Measurements from ENCODE around the gene DACH1.

Gene DACH1

GRCh38 chr13:71477735-71478134 lies 389.3 kb downstream of the DACH1 start:
- no peak for DNase-seq

DNA sequence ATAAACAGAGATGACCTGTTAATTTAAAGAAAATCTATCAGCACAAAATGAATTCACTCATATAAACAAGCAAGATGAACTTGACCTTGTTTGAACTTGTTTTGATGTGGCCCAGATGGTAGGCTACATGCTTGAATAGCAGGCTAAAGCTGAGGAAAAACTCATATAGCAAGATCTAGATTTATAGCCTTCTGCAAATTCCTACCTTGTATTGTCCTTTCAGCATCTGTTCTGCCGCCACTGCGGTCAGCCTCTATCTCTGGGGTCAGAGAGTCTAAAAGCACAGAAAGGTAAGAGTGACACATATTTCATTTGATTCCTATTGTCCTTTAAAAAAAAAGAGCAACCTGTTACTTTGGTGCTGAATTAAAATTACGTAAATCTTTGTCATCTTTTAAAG lies 392.1 kb downstream of the DACH1 start:
- no peak for DNase-seq

GRCh38 chr13:71469626-71470025 lies 397.4 kb downstream of the DACH1 start:
- no peak for DNase-seq

DNA sequence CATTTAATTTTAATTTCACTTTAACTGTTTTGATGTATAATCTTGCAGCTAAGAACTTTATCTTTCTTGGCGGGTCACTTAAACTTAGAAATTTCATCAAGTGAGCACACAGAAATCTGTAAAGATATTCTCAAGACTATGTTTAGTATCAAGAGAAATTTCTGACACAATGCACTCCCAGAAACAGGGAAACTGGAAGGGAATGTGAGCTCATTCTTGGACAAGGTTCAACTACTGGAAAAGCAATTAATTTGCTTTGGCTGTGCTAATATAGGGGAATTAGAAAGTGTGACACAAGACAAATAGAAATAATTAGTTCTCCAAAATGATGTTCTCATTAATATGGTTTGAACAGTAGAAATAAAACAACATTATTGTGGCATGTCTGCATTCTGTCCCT lies 402.3 kb downstream of the DACH1 start:
- no peak for DNase-seq

GRCh38 chr13:71461892-71462291 lies 405.1 kb downstream of the DACH1 start:
- no peak for DNase-seq

- no peak for DNase-seq
These were observed 406.8 kb downstream of the DACH1 start for GRCh38 chr13:71460211-71460610.

DNA sequence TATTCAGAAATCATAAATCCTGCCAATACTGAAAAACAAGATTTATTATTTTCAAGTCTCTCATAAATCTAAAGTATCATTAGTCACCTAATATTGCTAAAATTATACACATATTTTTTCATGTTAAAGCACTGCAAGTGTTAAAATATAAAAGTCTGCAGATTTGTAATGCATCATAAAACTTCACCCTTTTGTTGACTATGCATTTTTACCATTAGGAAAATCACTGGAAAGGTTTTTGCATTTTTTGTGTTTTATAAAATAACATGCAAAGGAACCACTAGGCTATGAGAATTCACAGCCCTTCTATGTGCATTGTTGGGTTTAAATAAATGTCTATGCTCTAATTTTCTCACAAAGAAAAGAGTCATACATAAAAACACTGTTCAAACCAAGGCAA lies 407.3 kb downstream of the DACH1 start:
- no peak for DNase-seq

DNA sequence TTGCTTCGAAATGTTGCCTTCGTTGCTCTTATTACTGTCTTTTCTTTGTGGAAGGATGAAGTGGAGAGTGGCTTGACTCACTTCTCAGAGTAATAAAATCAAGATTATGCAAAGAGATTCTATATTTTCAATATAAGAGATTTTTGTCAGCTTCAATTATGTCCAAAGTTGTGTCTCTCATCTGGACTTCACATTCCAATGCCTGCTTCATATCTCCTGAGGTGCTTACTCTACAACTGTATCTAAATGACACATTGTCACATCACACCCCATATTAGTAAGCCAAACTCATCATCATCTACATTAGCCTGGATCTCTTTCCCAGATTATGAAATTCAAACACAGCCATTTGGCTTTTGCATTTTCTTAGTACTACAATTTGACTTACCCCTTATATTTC lies 409.4 kb downstream of the DACH1 start:
- no peak for DNase-seq

- no peak for DNase-seq
These were observed 410.9 kb downstream of the DACH1 start for GRCh38 chr13:71456136-71456535.

GRCh38 chr13:71454509-71454908 lies 412.5 kb downstream of the DACH1 start:
- no peak for DNase-seq

- DNase-seq = no peak
These were observed 418.8 kb downstream of the DACH1 start for GRCh38 chr13:71448080-71448630.

DNA sequence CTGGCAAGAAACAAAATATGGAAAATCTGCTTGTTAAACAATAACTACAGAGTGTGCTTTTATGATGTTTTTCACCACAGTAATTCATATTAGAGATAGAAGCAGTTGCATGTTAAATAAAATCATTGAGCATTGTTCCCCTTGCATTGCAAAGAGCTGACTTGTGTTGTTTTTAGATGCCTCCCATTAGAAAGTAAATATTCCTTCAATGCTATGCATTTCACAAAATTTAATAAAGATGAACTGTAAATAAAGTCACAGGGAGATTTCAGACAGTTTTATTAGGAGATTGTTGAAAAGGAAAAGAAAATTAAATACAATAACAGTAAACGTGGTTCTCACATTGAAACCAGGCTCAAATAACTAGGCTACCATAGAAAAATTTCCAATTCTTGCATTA lies 429.3 kb downstream of the DACH1 start:
- DNase-seq = no peak

DNA sequence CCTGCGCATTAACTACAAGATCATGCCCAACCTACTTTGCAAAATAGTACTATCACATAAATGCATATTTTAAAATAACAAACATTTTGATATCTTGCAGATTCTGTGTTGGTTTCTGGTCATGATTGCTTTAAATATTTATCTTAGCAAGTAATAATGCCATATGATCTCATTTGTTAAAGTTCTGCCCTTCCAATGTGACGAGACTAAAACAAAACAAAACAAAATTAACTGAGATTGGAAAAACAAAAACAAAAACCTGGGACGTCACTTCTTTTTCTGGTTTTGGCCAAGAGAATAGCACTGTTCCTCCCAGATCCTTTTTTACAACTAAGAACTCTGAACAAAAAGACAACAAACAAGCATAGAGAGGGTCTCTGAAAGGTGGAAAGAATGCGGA lies 436.3 kb downstream of the DACH1 start:
- DNase-seq = no peak

DNA sequence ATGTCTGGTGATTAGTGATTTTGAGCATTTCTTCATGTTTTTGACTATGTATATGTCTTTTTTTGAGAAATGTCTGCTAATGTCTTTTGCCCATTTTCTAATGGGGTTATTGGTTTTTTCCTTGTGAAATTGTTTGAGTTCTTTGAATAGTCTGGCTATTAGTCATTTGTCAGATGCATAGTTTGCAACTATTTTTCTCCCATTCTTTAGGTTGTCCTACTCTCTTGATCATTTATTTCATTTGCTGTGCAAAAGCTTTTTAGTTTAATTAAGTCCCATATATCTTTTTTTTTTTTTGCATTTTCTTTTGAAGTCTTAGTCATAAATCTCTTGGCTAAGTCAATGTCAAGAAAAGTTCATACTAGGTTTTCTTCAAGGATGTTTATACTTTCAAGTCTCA lies 449.8 kb downstream of the DACH1 start:
- no peak for DNase-seq

DNA sequence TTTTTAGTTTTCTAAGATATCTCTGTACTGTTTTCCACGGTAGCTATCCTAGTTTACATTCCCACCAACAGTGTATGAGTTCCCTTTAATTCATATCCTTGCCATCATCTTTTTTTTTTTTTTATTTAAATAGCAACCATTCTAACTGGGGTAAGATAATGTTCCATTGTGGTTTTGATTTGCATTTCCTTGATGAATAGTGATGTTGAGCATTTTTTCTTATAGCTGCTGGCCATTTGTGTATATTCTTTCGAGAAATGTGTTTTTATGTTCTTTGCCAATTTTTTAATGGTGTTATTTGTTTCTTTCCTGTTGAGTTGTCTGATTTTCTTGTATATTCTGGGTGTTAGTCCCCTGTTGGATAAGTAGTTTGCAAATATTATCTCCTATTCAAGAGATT lies 454.8 kb downstream of the DACH1 start:
- no peak for DNase-seq

GRCh38 chr13:71408416-71408815 lies 458.6 kb downstream of the DACH1 start:
- no peak for DNase-seq

DNA sequence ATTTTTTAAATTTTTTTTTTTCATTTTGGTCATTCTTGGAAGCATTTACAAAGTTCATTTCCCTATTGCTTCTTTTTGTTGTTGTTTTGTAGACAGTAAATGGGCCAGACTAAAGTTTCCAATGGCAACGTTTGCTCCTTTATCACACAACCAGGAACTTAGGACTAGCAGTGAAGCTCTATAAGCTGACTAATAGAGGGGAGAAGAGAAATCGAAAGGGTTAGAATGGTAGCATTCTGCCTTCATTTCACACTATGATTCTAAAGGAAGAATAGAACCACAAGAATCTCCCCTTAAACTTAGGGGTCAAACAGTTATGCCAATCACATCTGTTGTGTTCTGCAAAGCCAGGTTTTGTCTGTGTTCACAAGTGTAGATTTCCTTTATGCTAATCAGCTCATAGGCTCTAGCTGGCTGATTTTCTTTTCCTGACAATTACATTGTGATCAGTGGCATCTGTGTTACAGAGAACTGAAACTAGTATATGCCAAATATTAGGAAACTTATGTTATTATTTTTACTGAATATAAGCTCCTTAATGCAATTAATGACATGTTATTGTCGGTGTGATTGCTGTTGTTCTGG lies 467.3 kb downstream of the DACH1 start:
- DNase-seq = no peak

GRCh38 chr13:71396149-71396548 lies 470.9 kb downstream of the DACH1 start:
- no peak for DNase-seq

- DNase-seq = no peak
These were observed 472.0 kb downstream of the DACH1 start for GRCh38 chr13:71395053-71395452.

DNA sequence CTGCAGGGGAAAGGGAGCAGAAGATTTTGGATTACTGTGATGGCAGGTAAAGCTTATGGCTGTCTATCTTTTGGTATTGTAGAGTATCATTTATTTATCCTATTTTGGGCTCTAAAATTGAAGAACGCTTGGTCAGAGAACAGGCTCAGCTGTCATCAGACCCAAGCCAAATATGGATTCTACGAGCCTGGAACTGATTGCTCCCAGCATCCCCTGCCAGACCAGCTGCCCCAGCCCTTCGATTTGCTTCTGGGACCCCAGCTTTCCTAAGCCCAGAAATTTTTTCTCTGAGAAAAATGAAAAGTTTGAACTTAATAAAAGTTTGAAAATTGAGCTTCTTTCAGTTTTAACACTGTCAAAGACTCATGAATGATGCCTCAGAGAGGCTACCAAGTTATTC lies 472.8 kb downstream of the DACH1 start:
- DNase-seq = no peak

Data from T1000 (cell line).